Esophagus squamous epithelium (tissue), 4 donors: Measurements from ENCODE around the gene SPANXN4.

Source experiments
- CTCF ChIP-seq, 6 experiments: fragments of 450-650 bp in 4 of 6; fragments of 200-600 bp in 2 of 6; sonication (generic) in 2 of 6; IDR thresholded peaks; one replicate each; pipeline ENCODE4 v1.5.1; 2016 to 2019; ENCODE audit warnings: antibody characterized with exemption in 6 of 6, mild to moderate bottlenecking in 4 of 6, moderate library complexity in 4 of 6
- POLR2A ChIP-seq, 4 donors: fragments of 450-650 bp; IDR thresholded peaks; one replicate each; pipeline ENCODE4 v1.6.1; 2017; ENCODE audit warnings: antibody characterized with exemption in 4 of 4, mild to moderate bottlenecking in 4 of 4, moderate library complexity in 3 of 4

GRCh38 chrX:143058120-143058519 lies 32.4 kb downstream of the SPANXN4 start:
- no peak for TF ChIP-seq CTCF (IDR thresholded peaks at IDR 0.05)
- no peak for TF ChIP-seq POLR2A (IDR thresholded peaks at IDR 0.05)
